ENCODE results near the gene TIMP2.

Gene TIMP2

GRCh38 chr17:78817123-78817522 lies 108.1 kb downstream of the TIMP2 start:
- peak in 1 of 2 donors; percentile 47 for DNase-seq (ENCODE audit: low read depth in 2 of 2)

- DNase-seq (ENCODE audit: low read depth in 2 of 2) = no peak
Measured at GRCh38 chr17:78815696-78816095, 109.5 kb downstream of the TIMP2 start.

GRCh38 chr17:78812855-78813254 lies 112.3 kb downstream of the TIMP2 start:
- no peak for DNase-seq (ENCODE audit: low read depth in 2 of 2)

- no peak for DNase-seq (ENCODE audit: low read depth in 2 of 2)
Measured at GRCh38 chr17:78808163-78808562, 117.0 kb downstream of the TIMP2 start.

GRCh38 chr17:78806451-78806850 lies 118.7 kb downstream of the TIMP2 start:
- DNase-seq (ENCODE audit: low read depth in 2 of 2) = peak; percentile 29 to 41

DNA sequence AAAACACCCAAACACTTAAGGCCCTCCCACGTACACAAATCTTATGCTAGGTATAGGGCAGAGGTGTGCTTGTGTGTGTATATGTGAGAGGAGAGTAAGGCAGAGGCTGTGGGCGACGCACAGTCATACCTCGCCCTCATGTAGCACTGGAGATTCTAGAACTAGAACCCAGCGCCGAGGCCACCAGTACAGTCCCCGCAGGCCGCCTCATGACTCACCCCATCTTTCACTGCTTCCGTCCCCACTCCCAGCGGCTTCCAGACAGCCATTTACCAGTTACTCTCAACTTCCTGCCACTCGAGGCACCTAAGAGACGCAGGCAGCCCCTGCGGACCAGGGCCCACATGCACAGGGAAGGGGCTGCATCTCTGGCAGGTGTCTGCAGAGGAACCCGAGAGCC lies 119.9 kb downstream of the TIMP2 start:
- peak; percentile 46 to 58 for DNase-seq (ENCODE audit: low read depth in 2 of 2)

- DNase-seq (ENCODE audit: low read depth in 2 of 2) = no peak
Measured at GRCh38 chr17:78804777-78805176, 120.4 kb downstream of the TIMP2 start.

DNA sequence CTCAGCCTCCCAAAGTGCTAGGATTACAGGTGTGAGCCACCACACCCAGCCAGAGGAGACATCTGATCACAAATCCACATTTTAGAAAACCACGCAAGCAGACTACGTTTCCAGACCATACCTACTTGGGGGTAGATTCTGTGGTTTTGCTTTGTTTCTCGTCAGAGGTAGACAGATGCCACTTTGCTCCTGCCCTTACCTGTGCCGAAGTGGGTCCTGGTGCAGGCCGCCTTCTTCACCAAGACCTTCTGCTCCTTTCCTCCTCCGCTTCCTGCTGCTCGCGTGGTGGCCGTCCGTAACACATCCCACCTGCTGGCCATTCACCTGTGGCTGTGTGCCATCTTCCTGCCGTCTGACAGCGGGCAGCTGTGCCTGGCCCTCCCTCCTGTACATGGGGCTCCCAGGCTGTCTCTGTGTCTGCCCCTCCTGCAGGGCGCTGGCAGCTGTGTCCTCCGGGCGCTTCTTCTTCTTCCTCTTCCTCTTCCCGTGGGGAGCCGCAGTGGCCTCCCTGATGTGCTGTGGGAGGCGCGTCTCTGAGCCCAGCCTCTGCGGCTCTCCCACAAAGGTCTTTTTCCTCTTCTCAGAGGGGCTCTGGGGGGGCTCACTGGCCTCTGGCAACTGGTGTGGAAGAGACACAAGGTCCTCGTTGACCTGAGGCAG lies 121.9 kb downstream of the TIMP2 start:
- no peak for DNase-seq (ENCODE audit: low read depth in 2 of 2)

Data from stimulated activated CD8-positive, alpha-beta memory T cell treated with anti-CD3 and anti-CD28 coated beads, Interleukin-2, amount 100 ng/mL, for 48 hours (primary cell).